Astrocyte of the hippocampus (primary cell): ENCODE results near the gene ANTXRL.
"Not testable (repeated sequence)": the region's sequence is repeated elsewhere in the genome, so short reads cannot be mapped to it uniquely, and the experiment has no call there.

Experiments used
- DNase-seq: peaks from one replicate; pipeline ENCODE4 v3.0.0; 2011; ENCODE audit warnings: low read depth, low spot score

The ANTXRL gene

GRCh38 chr10:46294641-46295220 lies 7.9 kb downstream of the ANTXRL start:
- no peak for DNase-seq

DNA sequence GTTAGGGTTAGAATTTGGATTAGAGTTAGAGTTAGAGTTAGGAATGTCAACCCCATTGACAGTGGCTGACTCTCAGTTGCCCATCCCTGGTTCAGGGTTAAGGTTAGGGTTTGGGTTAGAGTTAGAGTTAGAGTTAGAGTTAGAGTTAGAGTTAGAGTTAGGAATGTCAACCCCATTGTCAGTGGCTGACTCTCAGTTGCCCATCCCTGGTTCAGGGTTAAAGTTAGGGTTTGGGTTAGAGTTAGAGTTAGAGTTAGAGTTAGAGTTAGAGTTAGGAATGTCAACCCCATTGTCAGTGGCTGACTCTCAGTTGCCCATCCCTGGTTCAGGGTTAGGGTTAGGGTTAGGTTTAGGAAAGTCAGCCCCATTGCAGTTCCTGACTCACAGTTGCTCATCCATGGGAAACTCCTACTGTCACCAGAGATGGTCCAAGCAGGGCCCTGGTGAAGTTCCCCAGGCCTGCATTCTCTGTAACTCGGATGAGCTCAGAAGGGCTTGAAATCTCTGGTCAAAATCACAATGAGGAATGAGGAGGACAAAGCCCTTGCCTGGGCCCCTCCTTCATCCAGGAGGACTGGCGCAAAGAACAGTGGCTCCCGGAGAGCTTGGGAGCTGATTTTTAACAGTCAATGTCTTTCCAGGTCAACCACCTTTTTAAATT lies 8.7 kb downstream of the ANTXRL start:
- not testable (repeated sequence) for DNase-seq

DNA sequence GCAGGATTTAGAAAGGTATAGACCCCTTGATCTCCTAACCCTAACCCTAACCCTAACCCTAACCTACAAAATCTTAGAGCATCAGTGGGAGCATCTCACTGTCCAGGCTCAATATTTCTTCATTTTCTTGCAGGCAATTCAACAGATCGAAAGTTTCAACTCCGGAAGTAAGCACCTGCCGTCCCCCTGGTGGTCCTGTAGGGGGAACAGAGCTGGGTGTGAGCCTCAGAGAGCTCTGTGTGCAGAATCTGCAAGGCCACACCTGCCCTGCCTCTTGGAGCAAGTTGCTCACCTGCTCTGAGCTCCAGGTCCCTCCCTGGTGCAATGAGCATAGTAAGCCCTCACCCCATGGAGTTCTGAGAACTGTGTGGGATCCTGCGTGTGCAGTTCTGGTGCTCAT lies 9.3 kb downstream of the ANTXRL start:
- DNase-seq = not testable (repeated sequence)

- DNase-seq = no peak
Observed at GRCh38 chr10:46296641-46297141, 9.9 kb downstream of the ANTXRL start.

DNA sequence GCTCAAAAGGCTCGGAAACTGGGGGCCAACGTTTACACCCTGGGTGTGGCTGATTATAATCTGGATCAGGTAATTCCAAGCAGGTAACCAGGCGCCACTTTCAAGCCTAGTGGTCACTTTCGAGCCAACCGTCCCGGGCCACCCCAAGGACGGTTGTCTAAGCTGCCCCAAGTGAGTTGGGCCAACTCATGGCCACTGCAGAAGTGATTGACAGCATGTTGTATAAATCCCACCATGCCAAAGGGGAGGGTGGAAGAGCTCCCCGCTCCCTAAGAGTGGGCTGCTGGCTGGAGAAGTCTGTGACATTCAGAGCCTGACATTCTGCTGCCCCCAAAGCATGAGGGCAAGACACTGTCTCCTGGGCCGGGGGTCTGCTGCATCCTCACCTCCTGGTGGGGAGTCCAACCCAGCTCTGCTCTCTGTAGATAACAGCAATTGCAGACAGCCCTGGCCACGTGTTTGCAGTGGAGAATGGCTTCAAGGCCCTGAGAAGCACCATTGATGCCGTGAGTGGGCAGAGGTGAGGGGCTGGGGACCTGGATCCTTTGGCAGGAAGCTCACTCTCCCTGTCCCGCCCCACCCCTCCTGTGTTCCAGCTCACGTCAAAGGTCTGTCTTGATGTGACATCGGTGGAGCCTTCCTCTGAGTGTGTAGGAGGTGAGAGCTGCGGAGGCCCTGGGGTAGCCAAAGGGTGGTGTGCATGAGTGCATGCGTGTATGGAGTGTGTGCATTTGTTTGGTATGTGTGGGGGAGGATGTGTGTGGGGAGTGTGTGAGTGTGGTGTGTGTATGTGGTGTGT lies 10.8 kb downstream of the ANTXRL start:
- no peak for DNase-seq

DNA sequence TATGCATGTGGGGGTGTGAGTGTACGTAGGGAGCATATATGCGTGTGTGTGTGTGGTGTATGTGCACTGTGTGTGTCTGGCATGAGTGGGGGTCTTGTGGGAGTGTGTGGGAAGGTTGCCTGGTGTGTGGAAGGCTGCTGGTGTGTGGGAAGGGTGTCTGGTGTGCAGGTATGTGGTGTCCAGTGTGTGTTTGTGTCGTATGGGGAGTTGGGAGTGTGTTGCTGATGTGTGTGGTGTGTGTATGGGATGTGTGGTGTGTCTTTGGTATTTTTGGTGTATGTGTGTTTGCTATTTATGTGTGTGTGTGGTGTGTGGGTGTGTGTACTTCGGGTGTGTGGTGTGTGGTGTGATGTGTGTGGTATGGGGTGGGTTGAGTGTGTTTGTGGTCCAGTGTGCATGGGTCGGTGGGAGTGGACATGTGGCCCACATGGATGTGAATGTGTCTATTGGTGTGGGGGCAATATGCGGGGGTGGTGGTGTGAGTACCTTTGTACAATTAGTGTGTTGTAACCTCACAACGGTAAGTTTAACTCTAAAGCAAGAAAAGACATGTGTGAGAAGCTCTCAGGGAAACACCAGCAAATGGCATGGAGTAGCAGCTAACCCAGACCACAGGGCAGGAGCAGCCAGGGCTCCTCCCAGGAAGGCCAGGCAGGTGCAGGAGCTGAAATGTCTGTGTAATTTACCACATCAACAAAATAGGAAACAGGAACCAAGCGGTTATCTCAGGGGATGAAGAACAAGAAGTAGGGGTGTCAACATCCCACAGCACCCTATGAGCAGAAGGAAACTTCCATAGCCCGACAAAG lies 11.9 kb downstream of the ANTXRL start:
- DNase-seq = no peak

DNA sequence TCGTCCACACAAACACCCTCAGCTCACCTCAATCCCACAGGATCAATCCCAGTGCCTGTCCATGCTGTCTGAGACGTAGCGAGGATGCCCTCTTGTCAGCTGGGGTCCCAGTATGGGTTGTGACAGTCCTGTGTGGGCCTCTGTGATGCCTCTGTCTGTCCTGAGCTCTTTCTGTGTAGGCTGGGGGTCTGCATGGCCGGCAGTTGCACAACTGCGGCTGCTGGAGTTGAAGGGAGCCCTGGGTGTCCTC lies 12.4 kb downstream of the ANTXRL start:
- no peak for DNase-seq

GRCh38 chr10:46299536-46300369 lies 13.0 kb downstream of the ANTXRL start:
- no peak for DNase-seq

GRCh38 chr10:46300370-46300711 lies 13.5 kb downstream of the ANTXRL start:
- DNase-seq = not testable (repeated sequence)

- DNase-seq = no peak
Observed at GRCh38 chr10:46301056-46301645, 14.4 kb downstream of the ANTXRL start.

GRCh38 chr10:46301721-46302479 lies 15.1 kb downstream of the ANTXRL start:
- no peak for DNase-seq

- not testable (repeated sequence) for DNase-seq
Observed at GRCh38 chr10:46302765-46303352, 16.1 kb downstream of the ANTXRL start.

- DNase-seq = peak; percentile 48
Observed at GRCh38 chr10:46304062-46304461, 17.3 kb downstream of the ANTXRL start.

DNA sequence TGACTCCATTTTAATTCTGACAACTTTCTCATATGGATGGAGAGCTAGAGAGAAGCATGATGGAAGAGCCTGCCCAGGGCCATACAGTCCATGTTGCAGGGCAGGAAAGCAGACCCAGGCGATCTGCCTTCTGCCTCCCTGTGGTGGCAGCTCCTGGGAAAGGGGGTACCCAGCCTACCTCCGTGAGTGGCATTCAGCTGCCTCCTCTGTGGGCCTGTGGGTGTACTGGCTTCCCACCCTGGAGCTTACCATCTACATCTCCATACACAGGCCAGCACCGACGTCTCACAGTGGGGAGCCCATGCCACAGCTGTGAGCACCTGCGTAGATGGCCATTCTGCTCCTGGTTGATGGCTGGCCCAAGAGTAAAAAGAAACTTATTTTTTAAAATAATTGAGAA lies 17.9 kb downstream of the ANTXRL start:
- DNase-seq = not testable (repeated sequence)

DNA sequence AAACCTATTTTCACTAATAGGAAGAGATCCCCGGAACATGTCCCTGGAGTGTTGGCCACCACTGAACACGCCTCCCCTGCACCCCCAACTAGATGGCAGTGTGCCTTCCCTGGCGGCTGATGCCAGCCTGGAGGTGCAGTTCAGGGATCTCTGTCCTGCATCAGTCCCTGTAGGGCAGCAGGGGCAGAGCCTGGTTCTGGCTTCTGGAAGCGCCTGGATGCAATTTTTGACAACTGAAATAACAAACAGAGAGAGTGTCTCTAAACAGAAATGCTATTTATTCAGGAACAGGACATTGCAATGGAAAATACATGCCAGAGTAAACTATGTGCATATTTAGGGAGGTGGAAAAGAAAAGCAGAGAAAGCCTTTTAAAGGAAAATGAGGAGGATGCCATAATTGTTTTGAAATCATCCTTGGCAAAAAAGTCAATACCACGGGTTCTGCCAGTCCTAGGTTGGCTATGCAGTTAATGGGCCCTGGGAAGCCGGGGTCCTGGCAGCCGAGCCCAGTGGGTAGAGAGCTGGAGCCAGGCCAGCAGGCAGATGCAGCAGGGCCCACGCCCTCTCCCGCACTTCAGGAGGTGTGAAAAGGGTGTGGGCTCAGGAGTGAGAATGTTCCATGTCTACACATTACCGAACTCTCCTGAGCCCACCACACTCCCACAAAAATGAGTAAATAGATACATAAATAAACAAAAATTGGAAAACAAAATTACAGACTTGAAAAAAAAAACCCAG lies 18.5 kb downstream of the ANTXRL start:
- DNase-seq = no peak

DNA sequence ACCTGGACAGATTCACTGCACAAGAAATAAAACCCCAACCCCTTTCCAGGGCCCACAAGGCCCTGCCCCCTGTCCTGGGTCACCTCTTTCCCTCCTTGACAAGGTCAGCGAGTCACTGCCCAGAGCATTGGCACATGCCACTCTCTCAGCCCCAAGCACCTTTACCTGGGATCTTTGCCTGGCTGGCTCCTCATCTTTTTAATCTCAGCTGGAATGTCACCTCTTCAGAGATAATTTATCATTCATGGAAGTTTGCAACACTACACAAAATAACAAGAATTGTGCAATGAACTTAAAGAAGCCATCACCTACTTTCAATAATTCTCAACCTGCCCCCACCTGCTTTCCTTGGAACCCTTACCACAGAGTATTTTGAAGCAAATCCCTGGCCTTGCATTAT lies 19.2 kb downstream of the ANTXRL start:
- DNase-seq = no peak

GRCh38 chr10:46306516-46307184 lies 19.9 kb downstream of the ANTXRL start:
- no peak for DNase-seq

DNA sequence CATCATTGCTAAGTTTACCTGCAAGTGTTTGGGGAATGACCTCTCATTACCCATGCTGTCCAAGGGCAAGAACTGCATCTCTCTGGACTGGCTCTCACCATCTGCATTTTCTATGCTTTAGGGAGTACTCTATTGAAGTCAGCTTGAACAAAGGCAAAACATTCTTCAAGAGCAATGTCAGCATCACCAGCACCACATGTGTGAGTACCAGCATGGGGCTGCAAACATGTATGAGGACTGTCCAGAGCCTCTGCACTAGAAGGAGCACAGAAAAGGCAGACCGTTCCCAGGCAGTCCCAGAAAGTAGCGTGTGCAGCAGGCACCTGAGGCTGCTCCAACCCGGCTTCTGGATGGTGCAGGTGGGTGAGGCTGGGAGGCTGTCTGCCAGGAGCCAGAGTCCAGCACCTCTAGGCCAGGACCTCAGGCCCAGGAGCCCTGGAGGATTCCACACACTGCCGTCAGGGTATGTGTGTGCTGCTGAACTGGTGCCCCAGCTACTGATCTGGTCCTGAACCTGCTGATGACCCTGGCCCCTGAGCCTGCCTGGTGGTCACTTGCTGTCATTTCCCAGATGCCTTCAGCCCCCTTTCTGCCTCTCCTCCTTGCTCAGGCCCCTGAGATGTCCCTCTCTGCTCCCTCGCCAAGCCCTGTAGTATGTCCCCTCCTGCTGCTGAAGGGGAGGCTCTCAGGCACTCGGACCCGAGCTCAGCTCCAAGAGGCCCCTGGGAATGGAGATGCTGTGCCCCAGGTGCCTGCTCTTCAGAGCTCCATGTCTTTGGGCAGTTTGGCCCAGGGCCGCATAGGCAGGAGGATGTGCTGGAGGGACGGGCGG lies 20.7 kb downstream of the ANTXRL start:
- DNase-seq = no peak
